Measurements from ENCODE around the gene NCOA4. TPM values are rescaled to one million over a fixed set of nuclear protein-coding genes. Genes with fewer than 3 reads are reported as not detected.

Gene NCOA4
- total and polyA plus RNA-seq, 4 donors: 40.5 to 281 (median 109) TPM

GRCh38 chr10:46073564-46073963, 43.1 kb upstream of the NCOA4 start:
- no peaks in the 10 kb centered on the region for H3K9me3 ChIP-seq (ENCODE audit: control insufficient read depth in 4 of 4, insufficient read depth in 3 of 4, low read length in 3 of 4)
- no peak overlapping the region for H3K9ac ChIP-seq (ENCODE audit: insufficient read depth in 1 of 2, low read length in 2 of 2)
- no peak overlapping the region for H3K27ac ChIP-seq (ENCODE audit: low read depth in 1 of 2, low read length in 1 of 2)
- no peaks in the 10 kb centered on the region for H3K36me3 ChIP-seq (ENCODE audit: control insufficient read depth in 4 of 4, insufficient read depth in 4 of 4, low read length in 4 of 4)
- DNase-seq: no peak
- no peak for ATAC-seq (ENCODE audit: insufficient read depth, low FRiP score)
- H3K4me3 ChIP-seq: no peak overlapping the region
- no peaks in the 10 kb centered on the region for H3K4me1 ChIP-seq (ENCODE audit: control insufficient read depth in 5 of 5, insufficient read depth in 5 of 5, low read length in 5 of 5)
- 100% methylated on average over 1 of the region's 1 CpG for WGBS, 2 donors
- TF ChIP-seq CTCF (IDR thresholded peaks at IDR 0.05; ENCODE audit: control extremely low read depth, extremely low read depth): no peak
- H3K27me3 ChIP-seq (ENCODE audit: control insufficient read depth in 3 of 3, insufficient read depth in 3 of 3, low read length in 2 of 3): no peaks in the 10 kb centered on the region

GRCh38 chr10:46070749-46071148, 40.3 kb upstream of the NCOA4 start:
- Histone ChIP-seq H3K36me3 (ENCODE audit: control insufficient read depth in 4 of 4, insufficient read depth in 4 of 4, low read length in 4 of 4) (no peaks in the 10 kb centered on the region), H3K27me3 (ENCODE audit: control insufficient read depth in 3 of 3, insufficient read depth in 3 of 3, low read length in 2 of 3) (no peaks in the 10 kb centered on the region), H3K9ac (ENCODE audit: insufficient read depth in 1 of 2, low read length in 2 of 2) (no peak overlapping the region), H3K9me3 (ENCODE audit: control insufficient read depth in 4 of 4, insufficient read depth in 3 of 4, low read length in 3 of 4) (no peaks in the 10 kb centered on the region), H3K4me3 (no peak overlapping the region), H3K4me1 (ENCODE audit: control insufficient read depth in 5 of 5, insufficient read depth in 5 of 5, low read length in 5 of 5) (no peaks in the 10 kb centered on the region), H3K27ac (ENCODE audit: low read depth in 1 of 2, low read length in 1 of 2) (no peak overlapping the region)
- TF ChIP-seq CTCF (IDR thresholded peaks at IDR 0.05; ENCODE audit: control extremely low read depth, extremely low read depth): no peak
- no peak for DNase-seq
- no peak for ATAC-seq (ENCODE audit: insufficient read depth, low FRiP score)
- 56 to 84% methylated on average over 6 of the region's 6 CpGs for WGBS, 2 donors

- Histone ChIP-seq H3K27ac (ENCODE audit: low read depth in 1 of 2, low read length in 1 of 2) (no peak overlapping the region), H3K4me3 (no peak overlapping the region), H3K9ac (ENCODE audit: insufficient read depth in 1 of 2, low read length in 2 of 2) (no peak overlapping the region), H3K36me3 (ENCODE audit: control insufficient read depth in 4 of 4, insufficient read depth in 4 of 4, low read length in 4 of 4) (no peaks in the 10 kb centered on the region), H3K27me3 (ENCODE audit: control insufficient read depth in 3 of 3, insufficient read depth in 3 of 3, low read length in 2 of 3) (no peaks in the 10 kb centered on the region), H3K9me3 (ENCODE audit: control insufficient read depth in 4 of 4, insufficient read depth in 3 of 4, low read length in 3 of 4) (no peaks in the 10 kb centered on the region), H3K4me1 (ENCODE audit: control insufficient read depth in 5 of 5, insufficient read depth in 5 of 5, low read length in 5 of 5) (no peaks in the 10 kb centered on the region)
- ATAC-seq (ENCODE audit: insufficient read depth, low FRiP score) (no peak), DNase-seq (no peak)
- WGBS, 2 donors: 50 to 69% methylated on average over 6 of the region's 6 CpGs
- TF ChIP-seq CTCF (IDR thresholded peaks at IDR 0.05; ENCODE audit: control extremely low read depth, extremely low read depth): no peak
These were observed 39.5 kb upstream of the NCOA4 start for GRCh38 chr10:46069771-46070463.

- Histone ChIP-seq H3K9ac (ENCODE audit: insufficient read depth in 1 of 2, low read length in 2 of 2) (no peak overlapping the region), H3K36me3 (ENCODE audit: control insufficient read depth in 4 of 4, insufficient read depth in 4 of 4, low read length in 4 of 4) (no peaks in the 10 kb centered on the region), H3K27ac (ENCODE audit: low read depth in 1 of 2, low read length in 1 of 2) (no peak overlapping the region), H3K9me3 (ENCODE audit: control insufficient read depth in 4 of 4, insufficient read depth in 3 of 4, low read length in 3 of 4) (peaks cover 0 to 2% (median 0%) of the 10 kb centered on the region in 4 donors), H3K4me1 (ENCODE audit: control insufficient read depth in 5 of 5, insufficient read depth in 5 of 5, low read length in 5 of 5) (no peaks in the 10 kb centered on the region), H3K4me3 (no peak overlapping the region), H3K27me3 (ENCODE audit: control insufficient read depth in 3 of 3, insufficient read depth in 3 of 3, low read length in 2 of 3) (no peaks in the 10 kb centered on the region)
- 81 to 86% methylated on average over 2 of the region's 2 CpGs for WGBS, 2 donors
- ATAC-seq (ENCODE audit: insufficient read depth, low FRiP score): no peak
- TF ChIP-seq CTCF (IDR thresholded peaks at IDR 0.05; ENCODE audit: control extremely low read depth, extremely low read depth): no peak
- DNase-seq: peak in 1 of 3 donors; percentile 31
These were observed 38.5 kb upstream of the NCOA4 start for GRCh38 chr10:46068905-46069304.
